H1 (cell line): ENCODE measurements around the gene SNAP25. TPM values are rescaled to one million over a fixed set of nuclear protein-coding genes. Genes with fewer than 3 reads are reported as not detected.

Experiments
- CREB1 ChIP-seq: IDR thresholded peaks from 2 replicates; pipeline ENCODE4 v1.6.1; 2012; ENCODE audit warnings: inconsistent platforms
- CTBP2 ChIP-seq: IDR thresholded peaks from 2 replicates; pipeline ENCODE4 v1.7.0; 2011; ENCODE audit warnings: borderline replicate concordance, mild to moderate bottlenecking, moderate library complexity, mixed read lengths, low read length; ENCODE audit not compliant: insufficient read depth, insufficient read length
- HDAC2 ChIP-seq, 2 experiments: fragments of 300-600 bp in 1 of 2; sonication (generic) in 1 of 2; IDR thresholded peaks; 2 replicates each; pipeline ENCODE4 v1.6.1; 2011 to 2012; ENCODE audit warnings: low read depth in 2 of 2, low read length in 2 of 2, mild to moderate bottlenecking in 2 of 2, moderate library complexity in 2 of 2, borderline replicate concordance in 1 of 2, inconsistent platforms in 1 of 2
- TAF1 ChIP-seq: IDR thresholded peaks from 2 replicates; pipeline ENCODE4 v1.6.1; 2011; ENCODE audit warnings: mild to moderate bottlenecking, low read depth, low read length
- TCF12 ChIP-seq: IDR thresholded peaks from 2 replicates; pipeline ENCODE4 v1.6.1; 2011; ENCODE audit warnings: low read depth, mild to moderate bottlenecking, low read length
- TEAD4 ChIP-seq: IDR thresholded peaks from 2 replicates; pipeline ENCODE4 v1.6.1; 2012; ENCODE audit warnings: low read depth, low read length, inconsistent platforms, mixed read lengths
- polyA plus RNA-seq, 7 experiments: library from polyadenylated mRNA; depleted of rRNA in 3 of 7; stranded (reverse) in 5 of 7; unstranded in 2 of 7; fragments of >200 nt in 5 of 7; fragments of 200-250 nt in 2 of 7; gene quantifications; 1 replicate in 5 of 7; 2 replicates in 1 of 7; 4 replicates in 1 of 7; pipeline versions ENCODE4 v1.2.1 to v1.2.3, GENCODE V29; 2011 to 2013; ENCODE audit warnings: missing spikeins in 2 of 7, mixed read lengths in 2 of 7
- total RNA-seq: library from RNA; stranded (reverse); fragmentation: NEBNext Ultra II Directional; extraction: Animal tissue kit (Norgen Biotek cat#: 25700); gene quantifications from 2 replicates; pipeline ENCODE4 v1.2.1, GENCODE V29; 2021

The SNAP25 gene
- total and polyA plus RNA-seq, 2 of the 8 experiments (the other 6 are each of a cell fraction or from before 2014, with no cell fraction given): 0.51 to 0.52 TPM

DNA sequence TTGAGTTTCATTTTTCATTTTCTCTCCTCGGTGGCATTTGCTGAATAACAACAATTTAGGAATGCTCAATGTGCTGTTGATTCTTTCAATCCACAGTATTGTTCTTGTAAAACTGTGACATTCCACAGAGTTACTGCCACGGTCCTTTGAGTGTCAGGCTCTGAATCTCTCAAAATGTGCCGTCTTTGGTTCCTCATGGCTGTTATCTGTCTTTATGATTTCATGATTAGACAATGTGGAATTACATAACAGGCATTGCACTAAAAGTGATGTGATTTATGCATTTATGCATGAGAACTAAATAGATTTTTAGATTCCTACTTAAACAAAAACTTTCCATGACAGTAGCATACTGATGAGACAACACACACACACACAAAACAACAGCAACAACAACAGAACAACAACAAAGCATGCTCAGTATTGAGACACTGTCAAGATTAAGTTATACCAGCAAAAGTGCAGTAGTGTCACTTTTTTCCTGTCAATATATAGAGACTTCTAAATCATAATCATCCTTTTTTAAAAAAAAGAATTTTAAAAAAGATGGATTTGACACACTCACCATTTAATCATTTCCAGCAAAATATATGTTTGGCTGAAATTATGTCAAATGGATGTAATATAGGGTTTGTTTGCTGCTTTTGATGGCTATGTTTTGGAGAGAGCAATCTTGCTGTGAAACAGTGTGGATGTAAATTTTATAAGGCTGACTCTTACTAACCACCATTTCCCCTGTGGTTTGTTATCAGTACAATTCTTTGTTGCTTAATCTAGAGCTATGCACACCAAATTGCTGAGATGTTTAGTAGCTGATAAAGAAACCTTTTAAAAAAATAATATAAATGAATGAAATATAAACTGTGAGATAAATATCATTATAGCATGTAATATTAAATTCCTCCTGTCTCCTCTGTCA, 88.1 kb downstream of the SNAP25 start (continued):
- no peak for TF ChIP-seq TEAD4
- no peak for TF ChIP-seq TCF12
- no peak for TF ChIP-seq CTBP2
- TF ChIP-seq CREB1: no peak
- TF ChIP-seq TAF1: no peak
- TF ChIP-seq HDAC2 (IDR thresholded peaks at IDR 0.05; ENCODE audit: borderline replicate concordance in 1 of 2, low read depth in 2 of 2, low read length in 2 of 2): no peak
